ENCODE results near the gene THOC2. TPM values are rescaled to one million over a fixed set of nuclear protein-coding genes. Genes with fewer than 3 reads are reported as not detected.
"Not testable (repeated sequence)": the region's sequence is repeated elsewhere in the genome, so short reads cannot be mapped to it uniquely, and the experiment has no call there.

THOC2 gene
- total and polyA plus RNA-seq, 2 of the 8 experiments (the other 6 are each of a cell fraction or from before 2014, with no cell fraction given): 32.7 to 68.8 TPM

GRCh38 chrX:123664467-123665167, 68.2 kb downstream of the THOC2 start:
- CTCF ChIA-PET (ENCODE audit: partially characterized antibody); DNase-seq (ENCODE audit: low read depth in 1 of 2, low spot score in 2 of 2); H3K18ac ChIP-seq (ENCODE audit: extremely low read depth, low read length); POLR2A ChIA-PET (ENCODE audit: partially characterized antibody); H4K20me1 ChIP-seq (replicated peaks in 1 of 2; ENCODE audit: control insufficient read depth in 1 of 2, insufficient read depth in 2 of 2, low read length in 2 of 2); H3K9me3 ChIP-seq (ENCODE audit: insufficient read depth in 2 of 2, low read depth in 1 of 2, low read length in 1 of 2); H3K9ac ChIP-seq (replicated peaks in 1 of 4; ENCODE audit: extremely low read depth in 1 of 4, low read depth in 3 of 4, low read length in 3 of 4); H2BK15ac ChIP-seq (ENCODE audit: low read length); H3K4me3 ChIP-seq (ENCODE audit: extremely low read depth in 1 of 4, insufficient read depth in 2 of 4, low read depth in 3 of 4, low read length in 4 of 4); H2AFZ ChIP-seq (ENCODE audit: low read length); H3K23me2 ChIP-seq (ENCODE audit: low read depth, low read length); H4K5ac ChIP-seq (ENCODE audit: insufficient read length, low read depth, low read length); H2AK5ac ChIP-seq (ENCODE audit: low read depth, low read length); H2BK120ac ChIP-seq (replicated peaks; ENCODE audit: low read depth, low read length); H2BK5ac ChIP-seq (ENCODE audit: low read depth, low read length); H2BK20ac ChIP-seq (ENCODE audit: low read length); H2BK12ac ChIP-seq (ENCODE audit: low read depth, low read length); H4K8ac ChIP-seq (ENCODE audit: extremely low read depth, insufficient read depth, low read length); H3K14ac ChIP-seq (ENCODE audit: insufficient read length); H3K4ac ChIP-seq (replicated peaks; ENCODE audit: insufficient read length, low read depth, low read length); H3K4me1 ChIP-seq (replicated peaks in 1 of 4; ENCODE audit: control insufficient read depth in 3 of 4, insufficient read depth in 4 of 4, low read length in 3 of 4); H3K23ac ChIP-seq (ENCODE audit: insufficient read length); FAIRE-seq; H3K56ac ChIP-seq (replicated peaks; ENCODE audit: insufficient read length, low read depth, low read length); H4K91ac ChIP-seq (replicated peaks; ENCODE audit: insufficient read length, low read length); H3K79me2 ChIP-seq (ENCODE audit: control insufficient read depth in 1 of 2, insufficient read depth in 2 of 2, low read length in 2 of 2); H3K79me1 ChIP-seq (ENCODE audit: low read depth, low read length); H3K27ac ChIP-seq (ENCODE audit: low read depth, low read length); H3K4me2 ChIP-seq (ENCODE audit: insufficient read depth in 1 of 2, low read depth in 2 of 2, low read length in 2 of 2); H3K27me3 ChIP-seq (replicated peaks in 1 of 4; ENCODE audit: control insufficient read depth in 3 of 4, extremely low read depth in 1 of 4, insufficient read depth in 3 of 4, low read length in 3 of 4): not testable (repeated sequence)
- 89% methylated on average over 5 of the region's 6 CpGs; no CpG with 5 or more reads in 1 of the 2 experiments for WGBS, 2 experiments (ENCODE audit: extremely low coverage in 1 of 2, insufficient coverage in 1 of 2, insufficient read length in 1 of 2, insufficient replicate concordance in 2 of 2, low coverage in 1 of 2, low lambda C conversion rate in 2 of 2, missing lambda C conversion rate in 1 of 2)
- peaks cover 0 to 27% (median 10%) of the 10 kb centered on the region in 4 experiments; a peak in 4 of 8 replicates for H3K36me3 ChIP-seq (ENCODE audit: control insufficient read depth in 2 of 4, insufficient read depth in 4 of 4, low read length in 3 of 4)

DNA sequence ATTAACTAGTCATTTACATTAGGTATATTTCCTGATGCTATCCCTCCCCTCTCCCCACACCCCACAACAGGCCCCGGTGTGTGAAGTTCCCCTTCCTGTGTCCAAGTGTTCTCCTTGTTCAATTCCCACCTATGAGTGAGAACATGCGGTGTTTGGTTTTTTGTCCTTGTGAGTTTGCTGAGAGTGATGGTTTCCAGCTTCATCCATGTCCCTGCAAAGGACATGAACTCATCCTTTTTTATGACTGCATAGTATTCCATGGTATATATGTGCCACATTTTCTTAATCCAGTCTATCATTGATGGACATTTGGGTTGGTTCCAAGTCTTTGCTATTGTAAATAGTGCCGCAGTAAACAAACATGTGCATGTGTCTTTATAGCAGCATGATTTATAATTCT, 69.1 kb downstream of the THOC2 start:
- H3K4me2 ChIP-seq (ENCODE audit: insufficient read depth in 1 of 2, low read depth in 2 of 2, low read length in 2 of 2); H3K18ac ChIP-seq (ENCODE audit: extremely low read depth, low read length); CTCF ChIA-PET (ENCODE audit: partially characterized antibody); H3K9ac ChIP-seq (replicated peaks in 1 of 4; ENCODE audit: extremely low read depth in 1 of 4, low read depth in 3 of 4, low read length in 3 of 4); FAIRE-seq; H3K79me2 ChIP-seq (ENCODE audit: control insufficient read depth in 1 of 2, insufficient read depth in 2 of 2, low read length in 2 of 2); H3K4me3 ChIP-seq (ENCODE audit: extremely low read depth in 1 of 4, insufficient read depth in 2 of 4, low read depth in 3 of 4, low read length in 4 of 4); H2BK20ac ChIP-seq (ENCODE audit: low read length); H3K27ac ChIP-seq (ENCODE audit: low read depth, low read length); H3K23me2 ChIP-seq (ENCODE audit: low read depth, low read length); H3K27me3 ChIP-seq (replicated peaks in 1 of 4; ENCODE audit: control insufficient read depth in 3 of 4, extremely low read depth in 1 of 4, insufficient read depth in 3 of 4, low read length in 3 of 4); H3K56ac ChIP-seq (replicated peaks; ENCODE audit: insufficient read length, low read depth, low read length); POLR2A ChIA-PET (ENCODE audit: partially characterized antibody); H4K91ac ChIP-seq (replicated peaks; ENCODE audit: insufficient read length, low read length); H4K5ac ChIP-seq (ENCODE audit: insufficient read length, low read depth, low read length); H4K20me1 ChIP-seq (replicated peaks in 1 of 2; ENCODE audit: control insufficient read depth in 1 of 2, insufficient read depth in 2 of 2, low read length in 2 of 2); H4K8ac ChIP-seq (ENCODE audit: extremely low read depth, insufficient read depth, low read length); H3K9me3 ChIP-seq (ENCODE audit: insufficient read depth in 2 of 2, low read depth in 1 of 2, low read length in 1 of 2); H3K14ac ChIP-seq (ENCODE audit: insufficient read length); H3K4ac ChIP-seq (replicated peaks; ENCODE audit: insufficient read length, low read depth, low read length); H2BK5ac ChIP-seq (ENCODE audit: low read depth, low read length); DNase-seq (ENCODE audit: low read depth in 1 of 2, low spot score in 2 of 2); H3K23ac ChIP-seq (ENCODE audit: insufficient read length); H3K79me1 ChIP-seq (ENCODE audit: low read depth, low read length); H2AK5ac ChIP-seq (ENCODE audit: low read depth, low read length); H2BK12ac ChIP-seq (ENCODE audit: low read depth, low read length); H2BK15ac ChIP-seq (ENCODE audit: low read length); H2AFZ ChIP-seq (ENCODE audit: low read length); H3K4me1 ChIP-seq (replicated peaks in 1 of 4; ENCODE audit: control insufficient read depth in 3 of 4, insufficient read depth in 4 of 4, low read length in 3 of 4); H2BK120ac ChIP-seq (replicated peaks; ENCODE audit: low read depth, low read length): not testable (repeated sequence)
- 86% methylated on average over 1 of the region's 3 CpGs; no CpG with 5 or more reads in 1 of the 2 experiments for WGBS, 2 experiments (ENCODE audit: extremely low coverage in 1 of 2, insufficient coverage in 1 of 2, insufficient read length in 1 of 2, insufficient replicate concordance in 2 of 2, low coverage in 1 of 2, low lambda C conversion rate in 2 of 2, missing lambda C conversion rate in 1 of 2)
- H3K36me3 ChIP-seq (ENCODE audit: control insufficient read depth in 2 of 4, insufficient read depth in 4 of 4, low read length in 3 of 4): peaks cover 0 to 27% (median 10%) of the 10 kb centered on the region in 4 experiments; a peak in 4 of 8 replicates
